ACHN (cell line): ENCODE results near the gene PFKFB4.

Experiments used
- DNase-seq: peaks from one replicate; pipeline ENCODE4 v3.0.0-alpha.2; 2015
- in situ Hi-C: cut with HindIII; loops from 2 replicates; pipeline ENCODE4 v1.10.0; 2017; ENCODE audit warnings: low sequenced_read_pairs, low pct_ligation_motif_present, low pct_unique_long_range_greater_than_20kb

Gene PFKFB4

DNA sequence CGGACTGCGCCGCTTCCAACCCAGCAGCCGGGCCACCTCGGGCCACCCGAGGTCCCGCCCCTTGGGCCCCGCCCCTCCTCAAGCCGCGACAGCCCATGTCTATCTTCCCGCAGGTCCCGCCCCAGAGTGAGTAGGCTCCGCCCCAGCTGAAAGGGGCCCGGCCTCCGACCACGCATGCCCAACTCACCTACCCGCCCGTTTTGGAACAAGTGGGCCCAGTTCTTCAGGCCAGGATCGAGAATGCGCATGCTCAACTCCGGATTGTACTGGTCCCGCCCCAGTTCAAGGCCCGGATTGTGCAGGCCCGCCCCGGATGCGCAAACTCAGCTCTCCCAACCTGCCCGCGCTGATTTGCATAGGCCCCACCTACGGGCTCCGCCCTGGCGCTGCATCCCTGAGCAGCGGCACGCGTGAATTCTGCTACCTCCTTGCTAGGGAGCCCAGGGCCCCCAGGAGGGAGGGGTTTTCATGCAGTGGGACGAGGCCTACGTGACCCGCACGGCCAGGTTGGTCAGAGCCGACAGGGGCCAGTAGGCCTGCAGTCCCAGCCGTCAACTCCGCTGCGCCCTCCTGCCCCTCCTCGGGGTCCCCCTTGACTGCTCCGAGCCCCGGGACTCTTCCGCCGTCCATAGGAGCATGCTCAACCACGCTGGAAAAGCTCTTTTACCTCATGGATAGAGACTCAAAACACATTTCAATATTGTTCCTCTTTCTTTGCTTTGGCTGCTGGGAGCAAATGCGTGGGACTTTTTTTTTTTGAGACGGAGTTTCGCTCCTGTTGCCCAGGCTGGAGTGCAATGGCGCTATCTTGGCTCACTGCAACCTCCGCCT lies at the start of gene PFKFB4:
PFKFB4 (minus strand) TSS at position 8 of the 831 bp plus-strand sequence. CDS start 26 bp downstream, outside the sequence.
- DNase-seq, result peak; percentile 97
- in situ Hi-C loops, result no loop called here

GRCh38 chr3:48601622-48601994 lies 45.0 kb upstream of the PFKFB4 start:
- in situ Hi-C loops, result no loop called here
- DNase-seq, result no peak

- in situ Hi-C loops, result no loop called here
- DNase-seq, result no peak
Observed at GRCh38 chr3:48600711-48601621, 44.4 kb upstream of the PFKFB4 start.

DNA sequence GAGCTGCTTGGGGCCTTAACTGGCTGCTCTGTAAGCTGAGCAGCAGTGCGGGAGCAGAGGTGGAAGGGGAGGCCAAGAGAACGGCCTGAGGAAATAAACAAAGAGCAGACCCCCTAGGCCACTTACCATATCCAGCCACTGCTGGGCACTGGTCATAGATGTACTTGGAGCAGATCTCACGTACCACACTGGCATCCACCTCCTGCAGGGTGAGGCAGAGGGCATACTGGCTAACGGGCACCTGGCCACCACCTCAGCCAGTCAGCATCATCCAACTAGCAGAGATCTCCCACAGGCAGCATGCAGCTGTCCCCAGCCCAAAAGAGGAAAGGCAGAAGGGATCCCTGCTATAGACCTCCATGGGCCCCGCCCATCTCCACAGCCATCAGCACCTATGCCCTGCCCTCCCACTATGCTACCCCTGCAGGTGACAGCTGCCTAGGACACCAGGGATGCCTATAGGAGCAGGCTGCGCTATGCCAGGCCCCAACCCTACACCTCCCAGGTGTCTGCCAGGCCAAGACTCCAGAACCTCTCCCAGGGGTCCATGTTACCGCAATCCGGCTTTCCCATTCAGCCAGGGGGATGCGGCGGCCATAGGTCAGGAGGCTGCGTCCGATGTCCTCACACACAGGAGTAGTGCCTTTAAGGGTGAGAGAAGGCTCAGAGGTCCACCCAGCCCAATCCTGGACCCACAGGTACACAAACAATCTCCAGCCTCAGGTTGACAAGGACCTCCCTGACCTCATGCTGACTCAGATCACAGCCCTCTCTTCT lies 43.1 kb upstream of the PFKFB4 start:
- in situ Hi-C loops, result no loop called here
- DNase-seq, result no peak

DNA sequence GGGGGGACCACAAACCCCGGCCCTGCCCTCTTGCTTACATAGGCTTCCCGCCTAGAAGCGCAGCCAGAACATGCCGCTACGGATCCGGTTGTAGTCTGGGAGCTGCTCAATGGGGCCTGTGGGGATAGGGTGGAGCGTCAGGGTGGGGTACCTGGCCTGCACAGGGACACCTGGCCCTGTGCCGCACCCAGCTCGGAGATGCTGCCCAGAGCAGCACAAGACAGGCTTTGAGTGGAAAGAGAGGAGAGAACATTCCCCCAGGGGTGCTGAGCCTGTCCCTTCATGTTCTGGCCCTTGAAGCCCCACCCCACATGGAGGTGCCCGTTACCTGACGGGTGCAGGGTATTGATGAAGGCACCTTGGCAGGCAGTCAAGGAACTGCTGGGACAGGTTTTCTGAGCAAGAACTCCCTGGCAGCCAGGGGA lies 42.5 kb upstream of the PFKFB4 start:
- no peak for DNase-seq
- in situ Hi-C loops, result no loop called here

DNA sequence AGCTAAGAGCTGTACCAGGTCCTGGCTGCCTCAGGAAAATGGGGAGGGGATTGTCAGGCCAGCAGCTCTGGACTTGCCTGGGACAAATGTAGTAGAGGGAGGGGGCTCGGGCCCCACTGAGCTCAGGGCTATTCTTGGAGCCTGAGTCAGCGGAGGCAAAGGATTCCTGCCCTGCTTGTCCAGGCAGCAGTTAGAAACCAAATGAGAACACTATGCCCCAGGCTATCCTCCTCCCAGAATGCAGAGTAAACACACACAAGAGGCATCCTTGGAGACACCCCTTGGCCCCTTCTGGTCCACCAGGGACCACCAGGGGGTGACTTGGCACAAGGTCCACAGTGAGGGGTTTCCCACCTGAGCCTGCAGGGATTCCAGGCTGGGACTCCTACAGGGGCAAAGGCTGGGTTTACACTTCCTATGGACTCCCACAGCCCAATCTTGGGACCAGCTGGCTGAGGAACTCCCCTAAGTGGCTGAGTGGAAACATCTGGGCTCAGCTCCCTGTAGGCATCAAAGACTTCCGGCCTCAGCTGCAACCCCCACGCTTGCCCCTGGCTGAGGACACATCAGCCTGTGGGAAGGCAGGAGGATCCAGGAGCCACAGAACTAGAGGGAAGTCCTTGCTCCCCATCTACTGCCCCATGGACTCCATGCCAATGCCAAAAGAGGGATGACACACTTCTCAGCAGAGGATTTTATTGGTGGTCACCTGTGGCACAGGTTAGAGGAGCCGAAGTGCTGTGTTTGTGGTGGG lies 41.9 kb upstream of the PFKFB4 start:
- in situ Hi-C loops, result no loop called here
- DNase-seq, result no peak

GRCh38 chr3:48597408-48597800 lies 40.8 kb upstream of the PFKFB4 start:
- in situ Hi-C loops, result no loop called here
- no peak for DNase-seq

DNA sequence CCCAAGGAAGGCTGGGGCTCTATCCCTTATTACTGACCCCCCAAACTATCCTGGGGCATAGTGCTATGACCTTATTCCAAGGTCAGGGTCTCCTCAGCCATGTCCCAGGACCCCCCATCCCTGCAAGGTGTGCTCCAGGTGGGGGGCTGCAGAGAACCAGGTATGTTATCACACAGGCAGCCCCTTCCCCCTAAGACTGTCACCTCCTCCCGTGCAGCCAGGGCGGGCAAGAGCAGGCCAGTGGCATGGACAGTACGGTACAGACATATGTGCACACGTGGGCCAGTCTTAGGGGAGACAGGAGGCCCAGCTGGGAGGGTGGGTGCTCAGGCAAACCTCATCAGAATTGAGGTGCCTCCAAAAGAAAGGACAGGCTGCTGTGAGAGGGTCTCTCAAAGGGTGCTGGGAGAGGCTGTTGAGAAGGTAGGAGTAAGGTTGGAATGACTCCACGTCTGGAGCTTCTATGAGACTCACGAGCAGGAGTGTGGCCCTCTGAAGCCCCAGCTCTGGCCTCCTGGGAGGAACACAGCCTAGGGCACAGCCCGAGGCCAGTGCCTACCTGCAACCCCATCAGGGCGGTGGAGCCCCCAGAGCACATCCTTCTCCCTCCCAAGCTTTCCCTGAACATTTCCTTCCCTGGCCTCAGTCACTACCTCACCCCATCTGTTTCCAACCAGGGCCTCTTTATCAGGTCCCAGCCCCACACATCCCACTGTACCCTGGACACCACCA lies 40.2 kb upstream of the PFKFB4 start:
- in situ Hi-C loops, result no loop called here
- DNase-seq, result no peak

DNA sequence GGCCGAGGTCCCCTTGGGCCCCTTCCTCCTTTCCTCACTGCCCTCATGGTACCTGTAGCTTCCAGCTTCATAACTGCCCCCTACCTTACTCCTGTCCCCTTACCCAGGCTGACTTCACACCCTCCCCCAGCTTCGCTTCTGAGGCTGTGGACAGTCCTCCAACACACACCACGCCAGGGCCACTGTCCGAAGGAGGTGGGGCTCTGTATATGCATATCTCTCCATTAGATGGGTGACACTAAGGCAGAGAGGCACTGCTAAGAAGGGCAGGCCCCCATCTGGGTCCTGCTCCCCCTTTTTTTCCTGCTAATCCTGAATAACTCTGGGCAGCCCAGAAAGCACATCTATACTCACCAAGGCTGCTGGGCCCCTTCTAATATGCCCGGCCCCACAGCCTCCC lies 39.6 kb upstream of the PFKFB4 start:
- DNase-seq, result no peak
- in situ Hi-C loops, result no loop called here

DNA sequence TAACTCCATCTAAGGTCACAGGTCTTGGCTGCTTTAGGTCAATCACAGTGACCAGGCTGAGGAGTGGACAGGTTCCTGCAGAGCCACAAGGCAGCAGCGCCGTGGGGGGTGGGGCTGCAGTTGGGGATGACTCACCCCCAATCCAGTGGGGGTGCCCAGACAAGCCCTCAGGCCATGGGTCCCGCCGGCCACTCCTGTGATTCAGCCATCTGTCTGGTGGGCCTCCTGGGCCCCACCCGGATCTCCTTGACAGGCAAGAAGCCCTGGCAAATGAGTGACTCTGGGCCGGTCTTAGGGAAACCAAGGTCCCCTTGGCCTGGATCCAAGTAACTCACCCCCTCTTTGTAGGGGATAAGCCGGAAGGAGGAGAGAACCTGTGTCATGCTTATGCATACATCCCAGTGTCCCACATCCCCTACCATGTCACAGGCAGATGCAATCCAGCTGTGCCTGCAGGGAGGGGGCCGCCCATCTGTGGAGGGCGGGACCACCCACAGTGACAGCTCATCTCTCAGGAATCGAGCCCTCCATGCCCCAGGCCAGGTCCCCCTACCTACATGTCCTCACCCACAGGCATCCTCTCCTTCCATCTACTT lies 39.0 kb upstream of the PFKFB4 start:
- peak; percentile 70 for DNase-seq
- in situ Hi-C loops, result no loop called here

- DNase-seq, result no peak
- in situ Hi-C loops, result no loop called here
Observed at GRCh38 chr3:48595075-48595525, 38.5 kb upstream of the PFKFB4 start, which contains the start of gene COL7A1. Gene COL7A1, minus strand, starts transcription at chr3:48595329. Its CDS starts 170 bp downstream, at chr3:48595159.

GRCh38 chr3:48594417-48595049 lies 37.9 kb upstream of the PFKFB4 start:
- DNase-seq, result no peak
- in situ Hi-C loops, result no loop called here

- DNase-seq, result no peak
- in situ Hi-C loops, result no loop called here
Observed at GRCh38 chr3:48593337-48593736, 36.7 kb upstream of the PFKFB4 start.

- DNase-seq, result no peak
- in situ Hi-C loops, result no loop called here
Observed at GRCh38 chr3:48592519-48593087, 36.0 kb upstream of the PFKFB4 start.

DNA sequence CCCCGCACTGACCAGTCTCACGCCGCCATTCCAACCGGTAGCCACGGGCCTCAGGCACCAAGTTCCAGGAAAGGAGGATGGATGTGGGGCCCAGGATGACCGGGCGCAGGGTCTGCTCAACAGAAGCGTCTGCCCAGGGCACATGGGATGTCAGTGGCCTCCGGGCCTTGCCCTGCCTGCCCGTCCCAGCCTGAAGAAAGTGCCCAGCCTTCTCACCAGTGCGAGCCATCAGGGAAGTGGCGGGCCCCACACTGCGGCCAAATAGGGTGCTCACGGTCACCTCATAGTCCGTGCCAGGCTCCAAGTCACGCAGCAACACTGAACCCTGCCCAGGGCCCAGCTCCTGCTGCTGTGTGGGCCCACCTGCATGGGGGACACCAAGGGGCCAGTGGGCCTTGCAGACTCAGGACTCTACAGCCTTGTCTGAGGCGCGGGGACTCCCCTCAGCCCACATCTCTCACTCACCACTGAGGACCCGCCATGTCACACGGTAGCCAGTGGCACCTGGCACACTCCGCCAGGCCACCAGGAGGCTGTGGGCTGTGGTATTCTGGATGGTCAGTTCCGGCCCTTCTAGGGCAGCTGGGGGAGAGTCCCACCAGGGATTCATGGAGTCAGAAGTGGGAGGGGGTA lies 35.4 kb upstream of the PFKFB4 start:
- in situ Hi-C loops, result no loop called here
- no peak for DNase-seq

GRCh38 chr3:48591436-48591835 lies 34.8 kb upstream of the PFKFB4 start:
- DNase-seq, result no peak
- in situ Hi-C loops, result no loop called here
